Measurements from ENCODE around the gene TTC9.

The TTC9 gene

GRCh38 chr14:70646705-70647104 is 5.0 kb downstream of the TTC9 start:
- DNase-seq, result no peak

GRCh38 chr14:70648346-70648745 is 6.6 kb downstream of the TTC9 start:
- DNase-seq, result no peak

GRCh38 chr14:70649803-70650202 is 8.1 kb downstream of the TTC9 start:
- no peak for DNase-seq

GRCh38 chr14:70651522-70651921 is 9.8 kb downstream of the TTC9 start:
- no peak for DNase-seq

GRCh38 chr14:70652871-70653270 is 11.2 kb downstream of the TTC9 start:
- no peak for DNase-seq

- DNase-seq, result no peak
Measured at GRCh38 chr14:70653662-70654061, 11.9 kb downstream of the TTC9 start.

GRCh38 chr14:70654632-70655031 is 12.9 kb downstream of the TTC9 start:
- DNase-seq, result no peak

GRCh38 chr14:70655110-70655826 is 13.6 kb downstream of the TTC9 start:
- no peak for DNase-seq

GRCh38 chr14:70658899-70659298 is 17.2 kb downstream of the TTC9 start:
- no peak for DNase-seq

GRCh38 chr14:70660967-70661893 is 19.5 kb downstream of the TTC9 start:
- no peak for DNase-seq

GRCh38 chr14:70662080-70662479 is 20.4 kb downstream of the TTC9 start:
- no peak for DNase-seq

- no peak for DNase-seq
Measured at GRCh38 chr14:70662816-70663215, 21.1 kb downstream of the TTC9 start.

- no peak for DNase-seq
Measured at GRCh38 chr14:70663707-70664179, 22.0 kb downstream of the TTC9 start.

- no peak for DNase-seq
Measured at GRCh38 chr14:70664698-70665447, 23.2 kb downstream of the TTC9 start.

GRCh38 chr14:70665448-70666360 is 24.0 kb downstream of the TTC9 start:
- no peak for DNase-seq

GRCh38 chr14:70666361-70666686 is 24.6 kb downstream of the TTC9 start:
- no peak for DNase-seq

- peak in 1 of 2 donors; percentile 6 for DNase-seq
Measured at GRCh38 chr14:70670992-70671651, 29.4 kb downstream of the TTC9 start.

- DNase-seq, result no peak
Measured at GRCh38 chr14:70671652-70672644, 30.2 kb downstream of the TTC9 start.

- no peak for DNase-seq
Measured at GRCh38 chr14:70677341-70677740, 35.6 kb downstream of the TTC9 start.

GRCh38 chr14:70680748-70681147 is 39.0 kb downstream of the TTC9 start:
- DNase-seq, result no peak

All from hippocampal formation (tissue), 2 donors.